CD1c-positive myeloid dendritic cell (primary cell): ENCODE measurements around the gene CLEC12A.

Experiments used
- DNase-seq: peaks from one replicate; pipeline ENCODE4 v3.0.0-alpha.2; 2016; ENCODE audit errors: extremely low spot score

The CLEC12A gene

GRCh38 chr12:10033783-10034545 is 62.8 kb downstream of the CLEC12A start:
- DNase-seq, result peak; percentile 51
